ENCODE measurements around the gene UCK2.

- TF ChIP-seq CTCF (IDR thresholded peaks at IDR 0.05; ENCODE audit: low read length) (no peak), EZH2 (optimal IDR thresholded peaks at IDR 0.05; ENCODE audit: low read depth, low read length) (no peak), EZH2phosphoT487 (IDR thresholded peaks at IDR 0.05; ENCODE audit: low read length) (no peak)
Observed at GRCh38 chr1:165861911-165862310, 34.5 kb downstream of the UCK2 start.

Data from MM.1S (cell line).